Right renal cortex interstitium (tissue), 3 donors: ENCODE measurements around the gene RABEPK. TPM values are rescaled to one million over a fixed set of nuclear protein-coding genes. Genes with fewer than 3 reads are reported as not detected.
"Not testable (repeated sequence)": the region's sequence is repeated elsewhere in the genome, so short reads cannot be mapped to it uniquely, and the experiment has no call there.

Experiments used
- DNase-seq, 3 donors: peaks; one replicate each; pipeline ENCODE4 v3.0.0-alpha.2; 2013; ENCODE audit warnings: low read depth in 3 of 3, low spot score in 2 of 3
- polyA plus RNA-seq, 3 donors: library from polyadenylated mRNA; unstranded; fragments of 120-200 nt; gene quantifications; one replicate each; pipeline ENCODE4 v1.2.1, GENCODE V29; 2013; ENCODE audit not compliant: insufficient read length in 3 of 3

Gene RABEPK
- polyA plus RNA-seq, 3 donors, result 22.4 to 23.7 (median 22.8) TPM

- DNase-seq, result peak in 1 of 3 donors; percentile 6
Measured at GRCh38 chr9:125241863-125242739, 41.8 kb downstream of the RABEPK start.

GRCh38 chr9:125243792-125244260 lies 43.5 kb downstream of the RABEPK start:
- no peak for DNase-seq

GRCh38 chr9:125246261-125246667 lies 45.9 kb downstream of the RABEPK start:
- no peak for DNase-seq

- DNase-seq, result no peak
Measured at GRCh38 chr9:125254231-125254630, 53.9 kb downstream of the RABEPK start.

GRCh38 chr9:125255781-125256391 lies 55.5 kb downstream of the RABEPK start:
- no peak for DNase-seq

- no peak for DNase-seq
Measured at GRCh38 chr9:125258160-125258785, 57.9 kb downstream of the RABEPK start.

- no peak for DNase-seq
Measured at GRCh38 chr9:125258832-125259534, 58.6 kb downstream of the RABEPK start.

GRCh38 chr9:125260561-125260960 lies 60.2 kb downstream of the RABEPK start:
- no peak for DNase-seq

GRCh38 chr9:125261501-125262293 lies 61.4 kb downstream of the RABEPK start, which contains the start of gene GAPVD1:
Gene GAPVD1 (plus strand): TSS chr9:125261826. CDS start chr9:125298922, 37,096 bp downstream.
- peak; percentile 72 to 89 (median 84) for DNase-seq

- DNase-seq, result peak in 2 of 3 donors; percentile 8 to 23
Measured at GRCh38 chr9:125262294-125262991, 62.1 kb downstream of the RABEPK start.

- DNase-seq, result not testable (repeated sequence)
Measured at GRCh38 chr9:125264068-125264467, 63.7 kb downstream of the RABEPK start.

- DNase-seq, result no peak
Measured at GRCh38 chr9:125268394-125269013, 68.2 kb downstream of the RABEPK start.

- DNase-seq, result no peak
Measured at GRCh38 chr9:125269014-125269397, 68.7 kb downstream of the RABEPK start.

- no peak for DNase-seq
Measured at GRCh38 chr9:125271081-125271480, 70.7 kb downstream of the RABEPK start.

GRCh38 chr9:125272697-125273096 lies 72.4 kb downstream of the RABEPK start:
- no peak for DNase-seq

- DNase-seq, result no peak
Measured at GRCh38 chr9:125276771-125277170, 76.4 kb downstream of the RABEPK start.

- no peak for DNase-seq
Measured at GRCh38 chr9:125277411-125277810, 77.1 kb downstream of the RABEPK start.

GRCh38 chr9:125280945-125281344 lies 80.6 kb downstream of the RABEPK start:
- DNase-seq, result no peak
